Endothelial cell of umbilical vein (primary cell): ENCODE data around the gene PGBD2. TPM values are rescaled to one million over a fixed set of nuclear protein-coding genes. Genes with fewer than 3 reads are reported as not detected.

Experiments
- BruUV-seq: library from RNA; stranded (reverse); fragments of 400-500 nt; replicated peaks from 2 replicates; lab custom pipeline; 2021; lab: Mats Ljungman, UMichigan
- CTCF ChIA-PET: fragments of 300-600, 350-600 bp; sonication (Branson Sonifier 250); formaldehyde crosslinking; loops from one replicate; lab custom pipeline; 2021; ENCODE audit warnings: antibody characterized with exemption, inconsistent platforms; lab: Charles Lee
- POLR2A ChIA-PET: fragments of 300-600, 350-600 bp; sonication (Branson Sonifier 250); formaldehyde crosslinking; loops from one replicate; lab custom pipeline; 2021; ENCODE audit warnings: antibody characterized with exemption, inconsistent platforms; lab: Charles Lee
- DNase-seq: peaks from one replicate; pipeline ENCODE4 v3.0.0-alpha.2; 2011; ENCODE audit warnings: low read depth, low spot score
- FAIRE-seq: peaks from 2 replicates; lab custom pipeline; 2011; peaks lifted over from hg19 to GRCh38; lab: Jason Lieb, UNC
- H2AFZ ChIP-seq: 2 replicates; pipeline ENCODE4 v1.6.0; 2012; ENCODE audit warnings: low read depth, low read length, control low read depth, inconsistent platforms
- H3K27ac ChIP-seq: 2 replicates; pipeline ENCODE4 v1.5.1; 2011; ENCODE audit warnings: low read depth, mild to moderate bottlenecking, control low read depth, low read length, moderate library complexity; ENCODE audit not compliant: insufficient read depth
- H3K27me3 ChIP-seq, 2 experiments: 2 replicates each; pipeline versions ENCODE4 v1.6.0 to v1.6.1; 2011; ENCODE audit warnings: low read length in 2 of 2, mixed read lengths in 1 of 2; ENCODE audit not compliant: control insufficient read depth in 2 of 2, insufficient read depth in 2 of 2
- H3K36me3 ChIP-seq, 2 experiments: 2 replicates in 1 of 2; 3 replicates in 1 of 2; pipeline ENCODE4 v1.5.1; 2011; ENCODE audit warnings: low read length in 2 of 2, mild to moderate bottlenecking in 1 of 2, moderate library complexity in 1 of 2; ENCODE audit not compliant: control insufficient read depth in 2 of 2, insufficient read depth in 2 of 2; ENCODE audit errors: extremely low read depth in 1 of 2
- H3K4me1 ChIP-seq: 3 replicates; pipeline ENCODE4 v1.5.1; 2011; ENCODE audit warnings: mild to moderate bottlenecking, low read length; ENCODE audit not compliant: control insufficient read depth, insufficient read depth; ENCODE audit errors: extremely low read depth
- H3K4me2 ChIP-seq: 2 replicates; pipeline ENCODE4 v1.6.1; 2011; ENCODE audit warnings: low read length, control low read depth, mixed read lengths; ENCODE audit not compliant: insufficient read depth
- H3K4me3 ChIP-seq, 3 experiments: fragments of 200-600 bp in 1 of 3; sonication (generic), shearing (Covaris generic) in 1 of 3; replicated peaks in 1 of 3; 2 replicates each; pipeline ENCODE4 v1.5.1; 2011 to 2016; ENCODE audit warnings: control low read depth in 3 of 3, low read length in 3 of 3, mild to moderate bottlenecking in 2 of 3, inconsistent platforms in 1 of 3, low read depth in 1 of 3, moderate library complexity in 1 of 3; ENCODE audit not compliant: insufficient read depth in 1 of 3
- H3K79me2 ChIP-seq: 2 replicates; pipeline ENCODE4 v1.6.0; 2012; ENCODE audit warnings: low read length, inconsistent platforms; ENCODE audit not compliant: control insufficient read depth, insufficient read depth
- H3K9ac ChIP-seq: replicated peaks from 2 replicates; pipeline ENCODE3; 2011; ENCODE audit warnings: low read length, control low read depth; ENCODE audit not compliant: insufficient read depth; ENCODE audit errors: extremely low read depth
- H3K9me1 ChIP-seq: replicated peaks from 3 replicates; pipeline ENCODE4 v1.6.0; 2011; ENCODE audit warnings: mild to moderate bottlenecking, low read length; ENCODE audit not compliant: control insufficient read depth, insufficient read depth; ENCODE audit errors: extremely low read depth
- H3K9me3 ChIP-seq: replicated peaks from 2 replicates; pipeline ENCODE4 v1.5.1; 2012; ENCODE audit warnings: low read length, inconsistent platforms; ENCODE audit not compliant: control insufficient read depth, insufficient read depth
- H4K20me1 ChIP-seq: replicated peaks from 2 replicates; pipeline ENCODE3; 2011; ENCODE audit warnings: mild to moderate bottlenecking, low read length; ENCODE audit not compliant: control insufficient read depth, insufficient read depth; ENCODE audit errors: extremely low read depth
- CTCF ChIP-seq, 2 donors: IDR thresholded peaks; 1 replicate in 1 of 2; 2 replicates in 1 of 2; pipeline ENCODE4 v1.5.1; 2011; ENCODE audit warnings: low read length in 2 of 2, mild to moderate bottlenecking in 2 of 2, moderate library complexity in 2 of 2, control low read depth in 1 of 2, inconsistent platforms in 1 of 2, low read depth in 1 of 2; ENCODE audit not compliant: insufficient read depth in 1 of 2; ENCODE audit errors: extremely low read depth in 1 of 2
- FOS ChIP-seq: IDR thresholded peaks from 2 replicates; pipeline ENCODE4 v1.6.1; 2011; ENCODE audit warnings: mild to moderate bottlenecking, low read length, moderate library complexity, borderline replicate concordance; ENCODE audit not compliant: insufficient read depth
- GATA2 ChIP-seq: IDR thresholded peaks from 2 replicates; pipeline ENCODE4 v1.7.0; 2011; ENCODE audit warnings: low read depth, mild to moderate bottlenecking, moderate library complexity, mixed read lengths, low read length; ENCODE audit not compliant: insufficient read length, insufficient read depth
- JUN ChIP-seq: IDR thresholded peaks from 2 replicates; pipeline ENCODE4 v1.6.1; 2011; ENCODE audit warnings: borderline replicate concordance, low read depth; ENCODE audit not compliant: insufficient read length, insufficient read depth
- MYC ChIP-seq: IDR thresholded peaks from one replicate; pipeline ENCODE4 v1.6.1; 2011; ENCODE audit warnings: mild to moderate bottlenecking, low read depth, low read length
- POLR2AphosphoS5 ChIP-seq: IDR thresholded peaks from 2 replicates; pipeline ENCODE4 v1.6.1; 2012; ENCODE audit warnings: low read depth, mild to moderate bottlenecking, control low read depth, low read length, moderate library complexity; ENCODE audit not compliant: insufficient read depth
- dilution Hi-C: fragments of 300-500 bp; cut with MboI; formaldehyde crosslinking; loops from one replicate; pipeline ENCODE4 v1.15.0; 2019; ENCODE audit warnings: low sequenced_read_pairs; ENCODE audit not compliant: extremely low pct_ligation_motif_present
- intact Hi-C: fragments of 100-400 bp; cut with micrococcal nuclease; formaldehyde crosslinking; loops from one replicate; pipeline ENCODE4 v1.10.0; 2022
- polyA plus RNA-seq, 4 experiments: library from polyadenylated mRNA; depleted of rRNA in 3 of 4; stranded (reverse) in 3 of 4; unstranded in 1 of 4; fragments of >200 nt; gene quantifications; 2 replicates each; pipeline versions ENCODE4 v1.2.1 to v1.2.3, GENCODE V29; 2011 to 2012; ENCODE audit warnings: missing spikeins in 1 of 4
- total RNA-seq: library from RNA; stranded (reverse); gene quantifications from 2 replicates; pipeline ENCODE4 v1.2.3, GENCODE V29; 2021

PGBD2 gene
- total and polyA plus RNA-seq, 2 donors (not counting 3 experiments of a cell fraction or from before 2014, with no cell fraction given), result 5.2 to 6.1 TPM

- TF ChIP-seq JUN (no peak), GATA2 (peak; percentile 40)
- Histone ChIP-seq H3K4me2 (peak overlapping the region; percentile 70), H2AFZ (peak overlapping the region; percentile 93), H3K9me3 (no peaks in the 10 kb centered on the region), H3K27ac (peak overlapping the region; percentile 76), H3K79me2 (no peaks in the 10 kb centered on the region), H3K27me3 (peaks cover 0 to 3% of the 10 kb centered on the region in 2 experiments), H3K4me3 (peak overlapping the region; percentile 18 to 81 (median 62)), H3K4me1 (no peaks in the 10 kb centered on the region), H3K9ac (peak overlapping the region; percentile 68), H4K20me1 (no peaks in the 10 kb centered on the region), H3K9me1 (no peaks in the 10 kb centered on the region), H3K36me3 (no peaks in the 10 kb centered on the region)
- POLR2A ChIA-PET, result interaction anchor here (0.5 to 2.4 kb wide), 3 partner anchors 14 to 35 kb away, joined by 3 to 9 read pairs (median 3); partner anchors contain the start of genes PGBD2, ZNF672 and ZNF692
- CTCF ChIA-PET, result interaction anchor here (1.3 to 2.7 kb wide), 4 partner anchors 10 to 47 kb away, joined by 4 to 16 read pairs (median 6); partner anchors contain the start of genes SH3BP5L and ZNF692
- no peak for FAIRE-seq
- intact Hi-C loops (loop anchor here (1.0 kb wide), 5 partner anchors 10 to 47 kb away; partner anchors contain the start of genes PGBD2, ZNF672 and ZNF692), dilution Hi-C loops (no loop called here)
- BruUV-seq, result TSS peak; percentile 19
- DNase-seq, result peak; percentile 74
These were observed 33.2 kb upstream of the PGBD2 start for GRCh38 chr1:248872752-248873408.

- Histone ChIP-seq H4K20me1 (no peaks in the 10 kb centered on the region), H3K4me3 (peak overlapping the region; percentile 49 to 81 (median 62)), H3K27ac (peak overlapping the region; percentile 76), H3K9me1 (no peaks in the 10 kb centered on the region), H3K27me3 (peaks cover 0 to 3% of the 10 kb centered on the region in 2 experiments), H3K9me3 (no peaks in the 10 kb centered on the region), H3K4me2 (peak overlapping the region; percentile 70), H3K4me1 (no peaks in the 10 kb centered on the region), H3K79me2 (no peaks in the 10 kb centered on the region), H2AFZ (peak overlapping the region; percentile 93), H3K36me3 (no peaks in the 10 kb centered on the region), H3K9ac (peak overlapping the region; percentile 68)
- TF ChIP-seq POLR2AphosphoS5 (no peak), MYC (peak; percentile 1), FOS (peak; percentile 22), CTCF (IDR thresholded peaks at IDR 0.05; ENCODE audit: extremely low read depth in 1 of 2, insufficient read depth in 1 of 2, low read depth in 1 of 2, low read length in 2 of 2) (peak in 1 of 2 donors; percentile 9)
- peak; percentile 77 for FAIRE-seq
- no TSS peak for BruUV-seq
- DNase-seq, result peak; percentile 99
- dilution Hi-C loops (no loop called here), intact Hi-C loops (loop anchor here (1.0 kb wide), 5 partner anchors 10 to 47 kb away; partner anchors contain the start of genes PGBD2, ZNF672 and ZNF692)
- ChIA-PET CTCF (interaction anchor here (1.3 to 2.7 kb wide), 4 partner anchors 11 to 47 kb away, joined by 4 to 16 read pairs (median 6); partner anchors contain the start of genes SH3BP5L and ZNF692), POLR2A (interaction anchor here (0.5 to 2.4 kb wide), 3 partner anchors 15 to 36 kb away, joined by 3 to 9 read pairs (median 3); partner anchors contain the start of genes PGBD2, ZNF672 and ZNF692)
These were observed 32.5 kb upstream of the PGBD2 start for GRCh38 chr1:248873409-248873992.
